NCI-H1436 treated with DMSO at 0.1 percent for 48 hours (cell line): ENCODE data around the gene OR4C15.

Experiments
- DNase-seq: peaks from one replicate; lab custom pipeline; 2025; lab: John Stamatoyannopoulos, UW

Gene OR4C15

GRCh38 chr11:55554169-55554568 lies at the start of gene OR4C15:
OR4C15 (plus strand) TSS chr11:55554469; CDS start chr11:55554469, 0 bp downstream.
- DNase-seq, result no peak

DNA sequence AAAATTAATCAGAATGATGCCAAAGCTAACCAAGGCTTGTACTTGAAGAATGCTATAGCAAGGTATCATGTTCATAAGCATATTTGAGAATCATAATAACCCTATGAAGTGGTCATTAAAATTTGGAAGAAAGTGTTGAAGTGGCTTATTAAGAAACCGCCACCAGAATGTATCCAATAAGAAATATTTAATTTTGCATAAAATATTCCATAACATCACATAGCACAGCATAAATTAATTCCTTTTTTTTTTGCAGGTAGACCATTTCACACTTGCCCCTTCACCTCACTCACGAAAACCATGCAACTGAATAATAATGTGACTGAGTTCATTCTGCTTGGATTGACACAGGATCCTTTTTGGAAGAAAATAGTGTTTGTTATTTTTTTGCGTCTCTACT lies 17.6 kb downstream of the OR4C15 start, which contains the start of gene OR4C16:
Gene OR4C16 (plus strand): TSS at position 301 of the 400 bp plus-strand sequence. CDS start 0 bp downstream, at position 301.
- no peak for DNase-seq

GRCh38 chr11:55572548-55572947 lies 18.3 kb downstream of the OR4C15 start:
- no peak for DNase-seq
